Neural progenitor cell (in vitro differentiated cells): ENCODE results near the gene POC1A. TPM values are rescaled to one million over a fixed set of nuclear protein-coding genes. Genes with fewer than 3 reads are reported as not detected.

ENCODE experiments used
- DNase-seq: peaks from one replicate; pipeline ENCODE4 v3.0.0-alpha.2; 2016; ENCODE audit warnings: low spot score
- H2AFZ ChIP-seq: fragments of 200-600 bp; sonication (generic); replicated peaks from 2 replicates; pipeline ENCODE4 v1.6.1; 2016; ENCODE audit warnings: antibody characterized with exemption
- H3F3A ChIP-seq: fragments of 200-600 bp; sonication (generic); 2 replicates; pipeline ENCODE4 v1.6.1; 2016; ENCODE audit warnings: antibody characterized with exemption, low read depth
- H3K27ac ChIP-seq: fragments of 200-600 bp; sonication (generic); 2 replicates; pipeline ENCODE4 v1.5.1; 2016; ENCODE audit warnings: mild to moderate bottlenecking
- H3K27me3 ChIP-seq: fragments of 200-600 bp; sonication (generic); 2 replicates; pipeline ENCODE4 v1.6.1; 2016; ENCODE audit warnings: mild to moderate bottlenecking, moderate library complexity
- H3K36me3 ChIP-seq: fragments of 200-600 bp; sonication (generic); 2 replicates; pipeline ENCODE4 v1.5.1; 2016
- H3K4me1 ChIP-seq: fragments of 200-600 bp; sonication (generic); 2 replicates; pipeline ENCODE4 v1.6.1; 2016; ENCODE audit warnings: mixed run types
- H3K4me2 ChIP-seq: fragments of 200-600 bp; sonication (generic); 2 replicates; pipeline ENCODE4 v1.6.1; 2016
- H3K4me3 ChIP-seq: fragments of 200-600 bp; sonication (generic); 2 replicates; pipeline ENCODE4 v1.5.1; 2016
- H3K79me2 ChIP-seq: fragments of 200-600 bp; sonication (generic); 2 replicates; pipeline ENCODE4 v1.6.1; 2016; ENCODE audit warnings: low read depth
- H3K9ac ChIP-seq: fragments of 200-600 bp; sonication (generic); 2 replicates; pipeline ENCODE4 v1.6.1; 2016
- H3K9me3 ChIP-seq: fragments of 200-600 bp; sonication (generic); 2 replicates; pipeline ENCODE4 v1.5.1; 2016; ENCODE audit warnings: low read depth
- H4K20me1 ChIP-seq: fragments of 200-600 bp; sonication (generic); 2 replicates; pipeline ENCODE4 v1.6.1; 2016; ENCODE audit warnings: low read depth
- H3K27ac Mint-ChIP-seq: 3 replicates; pipeline ENCODE4 v1.8.0; 2021; ENCODE audit warnings: mixed read lengths
- H3K27me3 Mint-ChIP-seq: 2 replicates; pipeline ENCODE4 v1.8.0; 2022; ENCODE audit warnings: low read depth, mild to moderate bottlenecking, inconsistent platforms, moderate library complexity, mixed read lengths; ENCODE audit not compliant: insufficient read depth
- H3K36me3 Mint-ChIP-seq: 3 replicates; pipeline ENCODE4 v1.8.0; 2021; ENCODE audit warnings: mixed read lengths
- H3K4me1 Mint-ChIP-seq: 3 replicates; pipeline ENCODE4 v1.8.0; 2021; ENCODE audit warnings: mixed read lengths
- H3K4me3 Mint-ChIP-seq: 3 replicates; pipeline ENCODE4 v1.8.0; 2021; ENCODE audit warnings: mild to moderate bottlenecking, moderate library complexity, mixed read lengths
- H3K9me3 Mint-ChIP-seq: 3 replicates; pipeline ENCODE4 v1.8.0; 2020; ENCODE audit warnings: mixed read lengths
- EZH2 ChIP-seq: fragments of 200-600 bp; sonication (generic); IDR thresholded peaks from 2 replicates; pipeline ENCODE4 v1.6.1; 2017; ENCODE audit warnings: antibody characterized with exemption, mild to moderate bottlenecking, moderate library complexity
- EZH2phosphoT487 ChIP-seq: fragments of 200-600 bp; sonication (generic); IDR thresholded peaks from 2 replicates; pipeline ENCODE4 v1.6.1; 2017; ENCODE audit warnings: antibody characterized with exemption
- total RNA-seq: library from RNA; depleted of rRNA; stranded (reverse); fragments of >200 nt; gene quantifications from 2 replicates; pipeline ENCODE4 v1.2.3, GENCODE V29; 2015; ENCODE audit warnings: low replicate concordance
- TF ChIP-seq, protein P1 (sequence below): fragments of 200-600 bp; sonication (generic); IDR thresholded peaks from 2 replicates; pipeline ENCODE4 v1.5.1; 2017; ENCODE audit warnings: antibody characterized with exemption, mild to moderate bottlenecking

The POC1A gene
- total RNA-seq, 1 donor from 2014 or later: 10.3 TPM

- no peak overlapping the region for H3K27ac Mint-ChIP-seq
- no peak overlapping the region for H3K4me3 ChIP-seq
- no peak overlapping the region for H3K4me2 ChIP-seq
- H3K27me3 Mint-ChIP-seq: peaks cover 12% of the 10 kb centered on the region
- H3F3A ChIP-seq: no peaks in the 10 kb centered on the region
- H3K9me3 ChIP-seq: no peaks in the 10 kb centered on the region
- H3K4me1 Mint-ChIP-seq: peaks cover 20% of the 10 kb centered on the region
- H3K9me3 Mint-ChIP-seq: no peaks in the 10 kb centered on the region
- no peaks in the 10 kb centered on the region for H3K27me3 ChIP-seq
- no peaks in the 10 kb centered on the region for H3K36me3 ChIP-seq
- TF ChIP-seq EZH2 (no peak), EZH2phosphoT487 (no peak)
- TF ChIP-seq, protein P1, sequence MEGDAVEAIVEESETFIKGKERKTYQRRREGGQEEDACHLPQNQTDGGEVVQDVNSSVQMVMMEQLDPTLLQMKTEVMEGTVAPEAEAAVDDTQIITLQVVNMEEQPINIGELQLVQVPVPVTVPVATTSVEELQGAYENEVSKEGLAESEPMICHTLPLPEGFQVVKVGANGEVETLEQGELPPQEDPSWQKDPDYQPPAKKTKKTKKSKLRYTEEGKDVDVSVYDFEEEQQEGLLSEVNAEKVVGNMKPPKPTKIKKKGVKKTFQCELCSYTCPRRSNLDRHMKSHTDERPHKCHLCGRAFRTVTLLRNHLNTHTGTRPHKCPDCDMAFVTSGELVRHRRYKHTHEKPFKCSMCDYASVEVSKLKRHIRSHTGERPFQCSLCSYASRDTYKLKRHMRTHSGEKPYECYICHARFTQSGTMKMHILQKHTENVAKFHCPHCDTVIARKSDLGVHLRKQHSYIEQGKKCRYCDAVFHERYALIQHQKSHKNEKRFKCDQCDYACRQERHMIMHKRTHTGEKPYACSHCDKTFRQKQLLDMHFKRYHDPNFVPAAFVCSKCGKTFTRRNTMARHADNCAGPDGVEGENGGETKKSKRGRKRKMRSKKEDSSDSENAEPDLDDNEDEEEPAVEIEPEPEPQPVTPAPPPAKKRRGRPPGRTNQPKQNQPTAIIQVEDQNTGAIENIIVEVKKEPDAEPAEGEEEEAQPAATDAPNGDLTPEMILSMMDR: peak; percentile 24
- H3K4me3 Mint-ChIP-seq: no peak overlapping the region
- H3K79me2 ChIP-seq: no peaks in the 10 kb centered on the region
- H2AFZ ChIP-seq: no peak overlapping the region
- no peak overlapping the region for H3K9ac ChIP-seq
- H3K27ac ChIP-seq: no peak overlapping the region
- no peaks in the 10 kb centered on the region for H4K20me1 ChIP-seq
- peak; percentile 48 for DNase-seq
- H3K4me1 ChIP-seq: peaks cover 28% of the 10 kb centered on the region
- H3K36me3 Mint-ChIP-seq: no peaks in the 10 kb centered on the region
Measured at GRCh38 chr3:52036829-52037228, 117.4 kb downstream of the POC1A start.

- H3K27me3 ChIP-seq: no peaks in the 10 kb centered on the region
- no peak overlapping the region for H3K27ac ChIP-seq
- no peaks in the 10 kb centered on the region for H3K36me3 ChIP-seq
- TF ChIP-seq, protein P1: no peak
- no peak for TF ChIP-seq EZH2
- Mint-ChIP-seq H3K27me3 (peaks cover 12% of the 10 kb centered on the region), H3K36me3 (no peaks in the 10 kb centered on the region), H3K27ac (no peak overlapping the region), H3K4me1 (peaks cover 21% of the 10 kb centered on the region), H3K9me3 (no peaks in the 10 kb centered on the region), H3K4me3 (no peak overlapping the region)
- H3K9me3 ChIP-seq: no peaks in the 10 kb centered on the region
- peaks cover 30% of the 10 kb centered on the region for H3K4me1 ChIP-seq
- H3K9ac ChIP-seq: no peak overlapping the region
- H3K4me3 ChIP-seq: no peak overlapping the region
- no peak overlapping the region for H2AFZ ChIP-seq
- no peak for DNase-seq
- H3F3A ChIP-seq: no peaks in the 10 kb centered on the region
- H3K4me2 ChIP-seq: no peak overlapping the region
- H3K79me2 ChIP-seq: no peaks in the 10 kb centered on the region
- no peaks in the 10 kb centered on the region for H4K20me1 ChIP-seq
Measured at GRCh38 chr3:52036222-52036694, 118.0 kb downstream of the POC1A start.

GRCh38 chr3:52034651-52035050 lies 119.6 kb downstream of the POC1A start:
- no peak overlapping the region for H3K27ac Mint-ChIP-seq
- Histone ChIP-seq H3K4me2 (no peak overlapping the region), H3K4me1 (peaks cover 17% of the 10 kb centered on the region), H3K9me3 (no peaks in the 10 kb centered on the region), H3F3A (no peaks in the 10 kb centered on the region), H2AFZ (no peak overlapping the region), H3K9ac (no peak overlapping the region), H3K4me3 (no peak overlapping the region), H3K36me3 (no peaks in the 10 kb centered on the region), H3K27me3 (no peaks in the 10 kb centered on the region), H3K27ac (no peak overlapping the region), H3K79me2 (no peaks in the 10 kb centered on the region), H4K20me1 (no peaks in the 10 kb centered on the region)
- DNase-seq: no peak
- TF ChIP-seq EZH2 (no peak), EZH2phosphoT487 (no peak)
- TF ChIP-seq, protein P1: no peak
- H3K4me3 Mint-ChIP-seq: no peak overlapping the region
- H3K27me3 Mint-ChIP-seq: peaks cover 14% of the 10 kb centered on the region
- H3K36me3 Mint-ChIP-seq: no peaks in the 10 kb centered on the region
- H3K4me1 Mint-ChIP-seq: peaks cover 17% of the 10 kb centered on the region
- no peaks in the 10 kb centered on the region for H3K9me3 Mint-ChIP-seq
